Measurements from ENCODE around the gene CLRN2. TPM values are rescaled to one million over a fixed set of nuclear protein-coding genes. Genes with fewer than 3 reads are reported as not detected.

The CLRN2 gene
- total and polyA plus RNA-seq, 10 of the 15 experiments (the other 5 are each of a cell fraction or from before 2014, with no cell fraction given) = not detected

- TF ChIP-seq IRF5 (IDR thresholded peaks at IDR 0.05; ENCODE audit: borderline replicate concordance) (no peak), RUNX3 (IDR thresholded peaks at IDR 0.05; ENCODE audit: low read length) (no peak)
Measured at GRCh38 chr4:17526695-17527477, 11.9 kb downstream of the CLRN2 start (continued).

- in situ Hi-C loops (cut with MboI) = no loop called here
- Histone ChIP-seq H2AFZ (ENCODE audit: control insufficient read depth, low read depth, low read length) (no peak overlapping the region), H3K36me3 (ENCODE audit: control insufficient read depth in 2 of 2, insufficient read depth in 2 of 2, low read length in 1 of 2) (no peaks in the 10 kb centered on the region), H3K4me3 (no peak overlapping the region), H4K20me1 (ENCODE audit: control insufficient read depth, insufficient read depth) (no peaks in the 10 kb centered on the region), H3K4me2 (ENCODE audit: control insufficient read depth, insufficient read depth) (no peak overlapping the region), H3K4me1 (ENCODE audit: control insufficient read depth, insufficient read depth, low read length) (no peaks in the 10 kb centered on the region), H3K9ac (ENCODE audit: control insufficient read depth, insufficient read depth, low read length) (no peak overlapping the region), H3K9me3 (replicated peaks; ENCODE audit: control insufficient read depth, insufficient read depth, low read length) (no peaks in the 10 kb centered on the region), H3K27ac (ENCODE audit: control insufficient read depth, insufficient read depth) (no peak overlapping the region), H3K27me3 (replicated peaks in 1 of 2; ENCODE audit: control insufficient read depth in 2 of 2, insufficient read depth in 2 of 2, low read length in 1 of 2) (no peaks in the 10 kb centered on the region), H3K79me2 (ENCODE audit: control insufficient read depth, insufficient read depth, low read length) (no peaks in the 10 kb centered on the region)
- no TSS peak for BruUV-seq (replicated peaks)
- no peak for DNase-seq (ENCODE audit: low read depth, low spot score)
- TF ChIP-seq SUPT20H (IDR thresholded peaks at IDR 0.05; ENCODE audit: borderline replicate concordance, control insufficient read depth, low read depth, low read length) (no peak), FOS (IDR thresholded peaks at IDR 0.05; ENCODE audit: borderline replicate concordance, extremely low read depth, insufficient read length) (no peak)
- SMC1A ChIA-PET (ENCODE audit: uncharacterized antibody, unreplicated experiment) = no interaction called here
- POLR2A ChIA-PET = no interaction called here
- intact Hi-C loops (cut with micrococcal nuclease; ENCODE audit: unreplicated experiment) = no loop called here
- no peak for ATAC-seq
- CTCF ChIA-PET = interaction anchor here (1.3 to 1.4 kb wide), 2 partner anchors 20 to 56 kb away, joined by 4 to 5 read pairs; no protein-coding TSS in a partner anchor
- FAIRE-seq = no peak
- WGBS (ENCODE audit: insufficient coverage, insufficient replicate concordance, low lambda C conversion rate, missing lambda C conversion rate) = 59% methylated on average over 10 of the region's 10 CpGs
- RAD21 ChIA-PET (ENCODE audit: unreplicated experiment) = no interaction called here
Measured at GRCh38 chr4:17528551-17529165, 13.7 kb downstream of the CLRN2 start.

Data from GM12878 (cell line).